Measurements from ENCODE around the gene PHEX.

DNA sequence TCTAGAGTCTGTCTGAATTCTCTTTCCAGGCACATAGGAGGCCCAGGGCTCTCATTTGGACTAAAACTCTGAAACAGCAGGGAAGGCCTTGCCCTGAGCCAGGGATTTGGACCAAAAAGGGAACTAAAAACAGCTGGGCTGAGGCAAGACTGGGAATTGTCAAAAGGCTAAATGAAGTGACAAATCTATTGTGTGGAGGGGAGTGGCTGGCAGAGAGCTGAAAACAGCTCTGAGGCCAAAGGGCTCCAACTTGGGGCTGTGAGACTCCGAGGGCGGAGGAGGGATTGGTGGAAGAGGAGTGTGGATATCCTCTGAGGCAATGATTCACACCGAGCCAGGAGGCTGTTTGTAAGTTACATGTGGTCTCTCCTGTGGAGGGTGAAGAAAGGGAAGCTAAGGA lies 63.2 kb downstream of the PHEX start:
- TF ChIP-seq, protein P1, sequence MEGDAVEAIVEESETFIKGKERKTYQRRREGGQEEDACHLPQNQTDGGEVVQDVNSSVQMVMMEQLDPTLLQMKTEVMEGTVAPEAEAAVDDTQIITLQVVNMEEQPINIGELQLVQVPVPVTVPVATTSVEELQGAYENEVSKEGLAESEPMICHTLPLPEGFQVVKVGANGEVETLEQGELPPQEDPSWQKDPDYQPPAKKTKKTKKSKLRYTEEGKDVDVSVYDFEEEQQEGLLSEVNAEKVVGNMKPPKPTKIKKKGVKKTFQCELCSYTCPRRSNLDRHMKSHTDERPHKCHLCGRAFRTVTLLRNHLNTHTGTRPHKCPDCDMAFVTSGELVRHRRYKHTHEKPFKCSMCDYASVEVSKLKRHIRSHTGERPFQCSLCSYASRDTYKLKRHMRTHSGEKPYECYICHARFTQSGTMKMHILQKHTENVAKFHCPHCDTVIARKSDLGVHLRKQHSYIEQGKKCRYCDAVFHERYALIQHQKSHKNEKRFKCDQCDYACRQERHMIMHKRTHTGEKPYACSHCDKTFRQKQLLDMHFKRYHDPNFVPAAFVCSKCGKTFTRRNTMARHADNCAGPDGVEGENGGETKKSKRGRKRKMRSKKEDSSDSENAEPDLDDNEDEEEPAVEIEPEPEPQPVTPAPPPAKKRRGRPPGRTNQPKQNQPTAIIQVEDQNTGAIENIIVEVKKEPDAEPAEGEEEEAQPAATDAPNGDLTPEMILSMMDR (IDR thresholded peaks at IDR 0.05; ENCODE audit: low read depth, low read length): no peak
- no peak for TF ChIP-seq EZH2phosphoT487 (IDR thresholded peaks at IDR 0.05; ENCODE audit: low read depth)

Data from OCI-LY3 (cell line).